NCI-H748 treated with DMSO at 0.1 percent for 48 hours (cell line): Measurements from ENCODE around the gene PTCRA.

ENCODE experiments used
- DNase-seq: peaks from one replicate; lab custom pipeline; 2025; lab: John Stamatoyannopoulos, UW

Gene PTCRA

DNA sequence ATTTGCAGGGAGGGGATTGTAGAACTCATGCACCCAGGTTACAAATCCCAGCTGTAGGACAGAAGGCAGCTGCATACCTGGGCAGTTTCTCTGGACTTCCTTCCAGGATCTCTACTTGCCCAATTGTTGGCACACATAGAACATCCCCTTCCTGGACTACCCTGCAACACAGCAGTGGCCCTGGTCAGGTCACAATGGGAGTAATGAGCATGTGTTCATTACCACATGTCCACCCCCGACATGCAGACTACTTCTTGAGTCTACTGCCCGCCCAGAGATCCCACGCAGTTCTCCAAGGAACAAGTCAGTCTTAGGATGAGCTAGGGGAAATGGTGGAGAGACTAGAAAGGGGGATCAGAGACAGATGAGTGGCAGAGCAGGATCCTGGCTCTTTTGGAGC is 58.1 kb downstream of the PTCRA start:
- no peak for DNase-seq

DNA sequence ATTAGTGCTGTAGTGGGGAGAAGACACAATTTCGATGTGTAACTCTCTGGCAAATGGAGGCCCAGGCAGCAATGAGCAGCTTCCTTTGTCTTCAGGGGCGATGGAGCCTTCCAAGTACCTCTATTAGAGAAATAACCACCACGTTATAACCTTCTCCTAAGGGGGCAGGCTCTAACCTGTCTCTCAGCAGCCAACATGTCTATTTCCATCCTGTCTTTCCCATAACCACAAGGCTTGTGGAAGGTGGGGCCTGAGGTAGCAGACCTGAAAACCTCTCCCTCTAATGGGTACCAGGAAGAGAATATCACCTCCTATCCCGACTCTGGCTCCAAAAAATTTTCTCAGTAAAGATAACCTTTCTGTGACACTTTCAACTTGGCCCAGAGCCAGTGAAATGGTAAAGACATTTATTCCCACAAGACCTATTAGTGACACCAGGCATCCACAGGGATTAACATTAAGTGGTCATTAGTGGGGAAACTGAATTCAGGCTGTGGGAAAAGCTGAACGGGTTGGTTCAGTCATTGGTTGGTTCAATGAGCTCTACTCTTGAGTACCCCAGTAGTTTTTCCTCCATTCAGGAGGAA is 59.2 kb downstream of the PTCRA start:
- no peak for DNase-seq
